HCT116 (cell line): Measurements from ENCODE around the gene HMG20A. TPM values are rescaled to one million over a fixed set of nuclear protein-coding genes. Genes with fewer than 3 reads are reported as not detected.
A peak's percentile ranks its signal among the peaks of the same experiment; 100 is the strongest.

Experiments used
- ATAC-seq: fragments of 200-7000 bp; cut with Tn5 transposase; 2 replicates; pipeline ENCODE4 v1.9.1; 2020; ENCODE audit warnings: mild to moderate bottlenecking, moderate library complexity
- BruUV-seq: library from RNA; stranded (reverse); fragments of 400-500 nt; replicated peaks from 2 replicates; lab custom pipeline; 2021; lab: Mats Ljungman, UMichigan
- CTCF ChIA-PET: fragments of 300-600 bp; sonication (Branson Sonifier 250); formaldehyde crosslinking; loops from one replicate; lab custom pipeline; 2021; ENCODE audit warnings: antibody characterized with exemption; lab: Charles Lee
- POLR2A ChIA-PET: fragments of 300-600, 350-600 bp; sonication (Branson Sonifier 250); formaldehyde crosslinking; loops from one replicate; lab custom pipeline; 2021; ENCODE audit warnings: antibody characterized with exemption; lab: Charles Lee
- RAD21 ChIA-PET, 2 experiments: fragments of 300-600 bp; sonication (Branson Sonifier 250); formaldehyde crosslinking; loops; one replicate each; lab custom pipeline; 2023; ENCODE audit warnings: low total read pairs in 2 of 2; ENCODE audit not compliant: uncharacterized antibody in 2 of 2, unreplicated experiment in 2 of 2, low non-redundant PET in 1 of 2; lab: Charles Lee
- DNase-seq: peaks from one replicate; pipeline ENCODE4 v3.0.0-alpha.2; 2010; ENCODE audit warnings: low read depth, low spot score
- H2AFZ ChIP-seq: fragments of 200-600 bp; shearing (Covaris generic), sonication (generic); 2 replicates; pipeline ENCODE4 v1.6.1; 2017; ENCODE audit warnings: low read depth, mixed run types, mixed read lengths, antibody characterized with exemption, low read length; ENCODE audit not compliant: poor library complexity, severe bottlenecking
- H3K27ac ChIP-seq: 2 replicates; pipeline ENCODE4 v1.5.1; 2012; ENCODE audit warnings: low read depth, low read length
- H3K27me3 ChIP-seq: fragments of 200-600 bp; sonication (generic); 2 replicates; pipeline ENCODE4 v1.6.1; 2016; ENCODE audit warnings: mixed run types, low read length, mixed read lengths; ENCODE audit not compliant: insufficient read depth
- H3K36me3 ChIP-seq, 2 experiments: fragments of 200-500 bp in 1 of 2; fragments of 200-600 bp in 1 of 2; sonication (Bioruptor generic) in 1 of 2; sonication (generic) in 1 of 2; 2 replicates each; pipeline versions ENCODE4 v1.5.1 to v1.6.1; 2014 to 2016; ENCODE audit warnings: low read length in 2 of 2, inconsistent platforms in 1 of 2, mixed read lengths in 1 of 2, mixed run types in 1 of 2; ENCODE audit not compliant: insufficient read depth in 2 of 2, control insufficient read depth in 1 of 2
- H3K4me1 ChIP-seq, 2 experiments: fragments of 200-600 bp in 1 of 2; sonication (generic) in 1 of 2; 2 replicates each; pipeline versions ENCODE4 v1.5.1 to v1.6.1; 2012 to 2017; ENCODE audit warnings: low read length in 2 of 2, inconsistent platforms in 1 of 2, mild to moderate bottlenecking in 1 of 2, mixed read lengths in 1 of 2, mixed run types in 1 of 2, moderate library complexity in 1 of 2; ENCODE audit not compliant: insufficient read depth in 2 of 2, control insufficient read depth in 1 of 2
- H3K4me2 ChIP-seq: fragments of 200-600 bp; sonication (generic); 2 replicates; pipeline ENCODE4 v1.6.1; 2017; ENCODE audit warnings: mixed run types, low read length, mixed read lengths
- H3K4me3 ChIP-seq, 2 experiments: fragments of 200-600 bp in 1 of 2; sonication (generic) in 1 of 2; replicated peaks in 1 of 2; 2 replicates each; pipeline ENCODE4 v1.5.1; 2011 to 2016; ENCODE audit warnings: low read length in 2 of 2, control low read depth in 1 of 2, low read depth in 1 of 2, mild to moderate bottlenecking in 1 of 2, mixed read lengths in 1 of 2, mixed run types in 1 of 2
- H3K79me2 ChIP-seq: fragments of 200-600 bp; sonication (generic); 2 replicates; pipeline ENCODE4 v1.6.1; 2017; ENCODE audit warnings: mild to moderate bottlenecking, mixed run types, low read length, moderate library complexity, mixed read lengths; ENCODE audit not compliant: insufficient read depth
- H3K9ac ChIP-seq: fragments of 200-600 bp; sonication (generic); 2 replicates; pipeline ENCODE4 v1.6.1; 2016; ENCODE audit warnings: low read length, mixed read lengths
- H3K9me2 ChIP-seq: fragments of 200-600 bp; sonication (generic), shearing (Covaris generic); 2 replicates; pipeline ENCODE4 v1.6.1; 2017; ENCODE audit warnings: mixed run types, mild to moderate bottlenecking, moderate library complexity; ENCODE audit not compliant: insufficient read depth
- H3K9me3 ChIP-seq, 2 experiments: fragments of 200-500 bp in 1 of 2; fragments of 200-600 bp in 1 of 2; sonication (Bioruptor generic) in 1 of 2; sonication (generic) in 1 of 2; 2 replicates each; pipeline ENCODE4 v1.6.1; 2014 to 2017; ENCODE audit warnings: low read length in 2 of 2, mixed read lengths in 2 of 2, inconsistent platforms in 1 of 2, low read depth in 1 of 2, mild to moderate bottlenecking in 1 of 2, mixed run types in 1 of 2, moderate library complexity in 1 of 2; ENCODE audit not compliant: control insufficient read depth in 1 of 2, insufficient read depth in 1 of 2
- H4K20me1 ChIP-seq: fragments of 200-600 bp; sonication (generic), shearing (Covaris generic); 2 replicates; pipeline ENCODE4 v1.6.1; 2017; ENCODE audit warnings: mixed run types, mild to moderate bottlenecking, moderate library complexity; ENCODE audit not compliant: insufficient read depth
- EGR1 ChIP-seq: IDR thresholded peaks from 2 replicates; pipeline ENCODE4 v1.6.1; 2012; ENCODE audit warnings: low read depth
- ELF1 ChIP-seq: IDR thresholded peaks from 2 replicates; pipeline ENCODE4 v1.6.1; 2012; ENCODE audit warnings: low read depth, borderline replicate concordance
- SIN3A ChIP-seq: IDR thresholded peaks from 2 replicates; pipeline ENCODE4 v1.6.1; 2012; ENCODE audit warnings: low read depth
- SP1 ChIP-seq: IDR thresholded peaks from 2 replicates; pipeline ENCODE4 v1.6.1; 2012; ENCODE audit warnings: low read depth
- YY1 ChIP-seq: IDR thresholded peaks from 2 replicates; pipeline ENCODE4 v1.6.1; 2011; ENCODE audit warnings: low read length, low read depth, moderate library complexity, mild to moderate bottlenecking; ENCODE audit not compliant: insufficient replicate concordance; ENCODE audit errors: extremely low read depth
- intact Hi-C: fragments of 100-400 bp; cut with micrococcal nuclease; formaldehyde crosslinking; loops from 2 replicates; pipeline ENCODE4 v1.10.0; 2022
- total RNA-seq: library from RNA; stranded (reverse); gene quantifications from one replicate; pipeline ENCODE4 v1.2.1, GENCODE V29; 2021; ENCODE audit not compliant: unreplicated experiment
- TF ChIP-seq, protein P1 (sequence below): IDR thresholded peaks from 2 replicates; pipeline ENCODE4 v1.6.1; 2011; ENCODE audit warnings: mild to moderate bottlenecking, low read length, moderate library complexity; ENCODE audit not compliant: insufficient replicate concordance; ENCODE audit errors: extremely low read depth

Gene HMG20A
- total RNA-seq, 1 experiment from 2014 or later: 37.7 TPM

DNA sequence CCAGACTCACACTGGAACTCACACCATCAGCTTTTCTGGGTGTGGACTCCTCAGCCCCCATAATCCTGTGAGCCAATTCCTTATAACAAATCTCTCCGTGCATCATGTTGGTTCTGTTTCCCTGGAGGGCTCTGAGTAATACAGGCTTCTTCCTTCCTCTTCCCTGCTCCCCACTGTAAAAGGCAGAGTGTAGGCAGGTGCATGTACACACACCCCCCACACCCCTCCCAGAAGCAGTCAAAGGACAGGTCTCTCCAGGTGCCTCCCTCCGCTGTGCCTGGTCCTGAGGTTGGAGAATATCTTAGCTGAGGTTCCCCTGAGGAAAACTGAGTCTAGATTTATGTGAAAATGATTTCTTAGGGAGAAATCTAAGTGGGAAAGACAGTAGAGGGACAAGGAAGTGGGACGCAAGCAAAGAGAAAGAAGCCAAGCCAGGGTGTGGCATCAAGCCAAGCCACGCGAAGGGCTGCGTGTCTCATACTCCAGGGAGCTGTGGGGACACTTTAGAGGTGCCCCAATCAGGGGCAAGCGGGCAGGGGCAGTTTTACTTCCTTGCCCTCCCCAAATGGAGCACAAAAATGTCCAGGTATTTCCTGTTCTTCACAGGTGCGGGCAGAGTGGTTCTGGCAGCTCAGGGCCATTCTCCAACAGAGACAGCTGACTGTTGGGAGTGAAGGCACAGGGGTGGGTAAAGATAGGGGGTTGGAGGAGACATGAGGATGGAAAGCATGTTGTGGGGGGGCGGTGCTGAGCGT, 86.6 kb downstream of the HMG20A start:
- ATAC-seq (peak; percentile 43), DNase-seq (no peak)
- Histone ChIP-seq H4K20me1 (no peaks in the 10 kb centered on the region), H3K9me2 (no peaks in the 10 kb centered on the region), H3K4me1 (peaks cover 32% of the 10 kb centered on the region in 2 experiments; a peak in 3 of 4 replicates), H3K9me3 (no peaks in the 10 kb centered on the region), H3K79me2 (no peaks in the 10 kb centered on the region), H3K27me3 (no peaks in the 10 kb centered on the region), H3K36me3 (no peaks in the 10 kb centered on the region), H3K27ac (peak overlapping the region; percentile 36; the same call in 1 of the 2 replicates), H3K4me2 (peak overlapping the region; percentile 48), H3K4me3 (no peak overlapping the region), H3K9ac (0 out of 2 replicates have a peak overlapping the region, but pooled peaks have one; percentile 7), H2AFZ (no peak overlapping the region)
- ChIA-PET CTCF (interaction anchor here (0.8 to 1.5 kb wide), 2 partner anchors 10 to 36 kb away, joined by 4 to 9 read pairs; no protein-coding TSS in a partner anchor), RAD21 (interaction anchor here in 1 of 2 experiments (1.1 kb wide), 1 partner anchor 10 kb away, joined by 4 read pairs; no protein-coding TSS in a partner anchor), POLR2A (interaction anchor here (1.7 kb wide), 1 partner anchor 11 kb away, joined by 5 read pairs; no protein-coding TSS in a partner anchor)
- no peak for TF ChIP-seq ELF1
- no TSS peak for BruUV-seq
- intact Hi-C loops: no loop called here

- 0 out of 2 replicates have a peak overlapping the region, but pooled peaks have one; percentile 7 for H3K9ac ChIP-seq
- H3K27ac ChIP-seq: peak overlapping the region; percentile 36; the same call in 1 of the 2 replicates
- DNase-seq (peak; percentile 41), ATAC-seq (peak; percentile 88)
- RAD21 ChIA-PET: interaction anchor here in 1 of 2 experiments (1.1 kb wide), 1 partner anchor 11 kb away, joined by 4 read pairs; no protein-coding TSS in a partner anchor
- H3K4me1 ChIP-seq: peaks cover 30 to 32% of the 10 kb centered on the region in 2 experiments; a peak in 3 of 4 replicates
- no peak overlapping the region for H2AFZ ChIP-seq
- H4K20me1 ChIP-seq: no peaks in the 10 kb centered on the region
- H3K4me3 ChIP-seq: no peak overlapping the region
- H3K79me2 ChIP-seq: no peaks in the 10 kb centered on the region
- no peaks in the 10 kb centered on the region for H3K9me2 ChIP-seq
- H3K27me3 ChIP-seq: no peaks in the 10 kb centered on the region
- intact Hi-C loops: no loop called here
- H3K4me2 ChIP-seq: peak overlapping the region; percentile 48
- H3K9me3 ChIP-seq: no peaks in the 10 kb centered on the region
- TF ChIP-seq SP1: no peak
- TF ChIP-seq SIN3A: no peak
- TF ChIP-seq EGR1: no peak
- TF ChIP-seq, protein P1, sequence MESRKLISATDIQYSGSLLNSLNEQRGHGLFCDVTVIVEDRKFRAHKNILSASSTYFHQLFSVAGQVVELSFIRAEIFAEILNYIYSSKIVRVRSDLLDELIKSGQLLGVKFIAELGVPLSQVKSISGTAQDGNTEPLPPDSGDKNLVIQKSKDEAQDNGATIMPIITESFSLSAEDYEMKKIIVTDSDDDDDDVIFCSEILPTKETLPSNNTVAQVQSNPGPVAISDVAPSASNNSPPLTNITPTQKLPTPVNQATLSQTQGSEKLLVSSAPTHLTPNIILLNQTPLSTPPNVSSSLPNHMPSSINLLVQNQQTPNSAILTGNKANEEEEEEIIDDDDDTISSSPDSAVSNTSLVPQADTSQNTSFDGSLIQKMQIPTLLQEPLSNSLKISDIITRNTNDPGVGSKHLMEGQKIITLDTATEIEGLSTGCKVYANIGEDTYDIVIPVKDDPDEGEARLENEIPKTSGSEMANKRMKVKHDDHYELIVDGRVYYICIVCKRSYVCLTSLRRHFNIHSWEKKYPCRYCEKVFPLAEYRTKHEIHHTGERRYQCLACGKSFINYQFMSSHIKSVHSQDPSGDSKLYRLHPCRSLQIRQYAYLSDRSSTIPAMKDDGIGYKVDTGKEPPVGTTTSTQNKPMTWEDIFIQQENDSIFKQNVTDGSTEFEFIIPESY: no peak
- TF ChIP-seq YY1: no peak
- POLR2A ChIA-PET: interaction anchor here (1.7 kb wide), 1 partner anchor 11 kb away, joined by 5 read pairs; no protein-coding TSS in a partner anchor
- CTCF ChIA-PET: interaction anchor here (0.8 to 1.5 kb wide), 2 partner anchors 11 to 35 kb away, joined by 4 to 9 read pairs; no protein-coding TSS in a partner anchor
- no peaks in the 10 kb centered on the region for H3K36me3 ChIP-seq
- no TSS peak for BruUV-seq
These were observed 87.2 kb downstream of the HMG20A start for GRCh38 chr15:77507911-77508310.
